Stomach smooth muscle (tissue), 2 donors: ENCODE data around the gene BTG1.

ENCODE experiments used
- H3K27ac ChIP-seq: one replicate; pipeline ENCODE4 v1.7.0; 2013; ENCODE audit warnings: mild to moderate bottlenecking, low read length, inconsistent platforms
- H3K27me3 ChIP-seq, 2 donors: one replicate each; pipeline ENCODE4 v1.7.0; 2013; ENCODE audit warnings: low read length in 2 of 2; ENCODE audit not compliant: insufficient read depth in 2 of 2, control insufficient read depth in 1 of 2
- H3K36me3 ChIP-seq, 2 donors: one replicate each; pipeline ENCODE4 v1.7.0; 2013; ENCODE audit warnings: low read length in 2 of 2; ENCODE audit not compliant: control insufficient read depth in 2 of 2, insufficient read depth in 2 of 2
- H3K4me1 ChIP-seq: one replicate; pipeline ENCODE4 v1.7.0; 2013; ENCODE audit warnings: low read length; ENCODE audit not compliant: control insufficient read depth, insufficient read depth
- H3K4me3 ChIP-seq, 2 donors: one replicate each; pipeline ENCODE4 v1.7.0; 2013; ENCODE audit warnings: low read length in 2 of 2
- H3K9ac ChIP-seq, 2 donors: one replicate each; pipeline ENCODE4 v1.7.0; 2013; ENCODE audit warnings: low read length in 2 of 2, mild to moderate bottlenecking in 1 of 2
- H3K9me3 ChIP-seq, 2 donors: one replicate each; pipeline ENCODE4 v1.7.0; 2013; ENCODE audit warnings: low read length in 2 of 2; ENCODE audit not compliant: control insufficient read depth in 2 of 2
- donor health status: healthy.
- donor health status: Pancreatic carcinoma.

Gene BTG1

DNA sequence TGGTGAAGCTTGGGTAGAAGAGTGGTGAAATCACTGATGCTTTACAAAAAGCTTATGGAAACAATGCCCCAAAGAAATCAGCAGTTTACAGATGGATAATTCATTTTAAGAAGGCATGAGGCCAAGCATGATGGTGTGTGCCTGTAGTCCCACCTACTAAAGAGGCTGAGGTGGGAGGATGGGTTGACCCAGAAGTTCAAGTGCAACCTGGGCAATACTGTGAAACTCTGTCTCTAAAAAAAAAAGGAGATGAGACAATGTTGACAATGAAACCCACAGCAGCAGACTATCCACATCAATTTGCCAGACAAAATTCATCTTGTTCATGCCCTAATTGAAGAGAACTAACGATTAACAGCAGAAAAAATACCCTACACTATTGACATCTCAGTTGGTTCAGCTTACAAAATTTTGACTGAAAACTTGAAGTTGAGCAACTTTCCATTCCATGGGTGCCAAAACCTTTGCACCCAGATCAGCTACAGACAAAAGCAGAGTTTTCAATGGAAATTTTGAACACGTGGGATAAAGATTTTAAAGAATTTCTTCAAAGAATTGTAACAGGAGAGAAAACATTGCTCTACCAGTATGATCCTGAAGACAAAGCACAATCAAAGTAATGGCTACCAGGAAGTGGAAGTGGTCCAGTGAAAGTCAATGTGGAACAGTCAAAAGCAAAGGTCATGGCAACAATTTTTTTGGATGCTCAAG is 26.7 kb downstream of the BTG1 start:
- no peak overlapping the region for H3K27ac ChIP-seq

DNA sequence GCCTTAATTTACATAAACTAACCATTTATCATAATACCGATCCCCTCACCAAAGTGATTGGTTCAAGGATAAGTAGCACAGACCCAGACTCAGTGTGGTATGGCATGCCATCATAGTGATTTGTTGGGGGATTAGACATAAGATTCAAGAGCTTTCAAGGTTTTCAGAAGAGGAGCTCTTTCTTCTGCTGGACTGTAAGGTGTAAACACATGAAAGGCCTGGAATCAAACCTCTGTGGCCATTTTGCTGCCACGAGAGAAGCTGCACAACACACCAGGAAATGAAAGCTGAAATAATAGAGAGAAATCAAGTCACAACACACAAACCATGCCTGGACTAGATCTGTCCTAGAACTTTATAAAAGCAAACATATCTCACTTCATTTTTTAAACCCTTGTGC is 30.8 kb downstream of the BTG1 start:
- Histone ChIP-seq H3K4me1 (no peaks in the 10 kb centered on the region), H3K27ac (no peak overlapping the region), H3K9me3 (peaks cover 0 to 4% of the 10 kb centered on the region in 2 donors), H3K4me3 (no peak overlapping the region), H3K27me3 (no peaks in the 10 kb centered on the region), H3K36me3 (no peaks in the 10 kb centered on the region), H3K9ac (no peak overlapping the region)

More for the DNA sequence above, 26.7 kb downstream of the BTG1 start:
- Histone ChIP-seq H3K27me3 (no peaks in the 10 kb centered on the region), H3K4me3 (no peak overlapping the region), H3K9me3 (peaks cover 4% of the 10 kb centered on the region in 2 donors), H3K4me1 (no peaks in the 10 kb centered on the region), H3K36me3 (no peaks in the 10 kb centered on the region), H3K9ac (no peak overlapping the region)

DNA sequence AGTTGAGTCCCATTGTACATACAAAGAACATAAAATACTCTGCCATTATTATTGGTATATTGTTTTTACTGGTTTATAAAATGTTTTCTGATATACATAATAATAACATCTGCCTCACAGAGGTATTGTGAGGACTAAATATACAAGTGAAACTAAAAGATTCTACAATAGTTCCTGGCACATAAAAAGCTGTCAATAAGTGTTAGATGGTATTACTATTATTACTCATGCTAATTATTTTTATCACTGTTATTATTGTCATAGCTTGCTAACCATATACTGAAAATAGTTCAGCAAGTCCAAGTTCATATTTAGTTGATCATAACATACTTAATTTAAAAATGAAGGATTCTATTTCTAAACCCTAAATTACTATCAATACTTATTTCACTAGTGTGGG is 34.4 kb downstream of the BTG1 start:
- no peaks in the 10 kb centered on the region for H3K9me3 ChIP-seq
- no peak overlapping the region for H3K4me3 ChIP-seq
- H3K27me3 ChIP-seq, result no peaks in the 10 kb centered on the region
- no peaks in the 10 kb centered on the region for H3K4me1 ChIP-seq
- H3K9ac ChIP-seq, result no peak overlapping the region
- no peaks in the 10 kb centered on the region for H3K36me3 ChIP-seq
- no peak overlapping the region for H3K27ac ChIP-seq

DNA sequence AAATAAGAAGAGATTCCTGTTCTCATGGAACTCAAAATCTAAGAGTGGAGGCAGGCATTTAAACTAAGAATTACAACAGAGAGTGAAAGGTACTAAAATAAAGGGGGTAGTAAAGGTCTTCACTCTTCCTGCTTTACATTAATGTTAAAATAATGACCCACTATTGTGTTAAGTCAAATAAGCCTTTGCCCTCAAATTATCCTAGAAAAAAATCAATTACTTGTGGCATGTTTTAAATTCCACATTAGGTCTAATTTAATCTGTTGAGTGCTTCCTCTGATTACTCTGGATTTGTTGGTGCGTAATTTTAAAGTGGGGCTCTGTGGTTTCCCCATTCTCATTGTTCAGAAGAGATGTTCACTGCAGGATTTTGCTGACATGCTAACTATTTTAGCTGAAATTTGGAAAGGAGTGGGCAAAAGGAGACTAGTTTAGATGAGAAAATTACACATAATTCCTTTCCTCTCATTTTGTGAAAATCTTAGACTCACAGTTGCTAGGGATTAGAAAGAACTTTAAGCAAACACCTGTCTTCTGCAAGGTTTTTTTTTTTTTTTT is 35.5 kb downstream of the BTG1 start:
- no peaks in the 10 kb centered on the region for H3K9me3 ChIP-seq
- no peak overlapping the region for H3K9ac ChIP-seq
- H3K27ac ChIP-seq, result no peak overlapping the region
- H3K4me3 ChIP-seq, result no peak overlapping the region
- no peaks in the 10 kb centered on the region for H3K36me3 ChIP-seq
- H3K4me1 ChIP-seq, result no peaks in the 10 kb centered on the region
- H3K27me3 ChIP-seq, result no peaks in the 10 kb centered on the region

DNA sequence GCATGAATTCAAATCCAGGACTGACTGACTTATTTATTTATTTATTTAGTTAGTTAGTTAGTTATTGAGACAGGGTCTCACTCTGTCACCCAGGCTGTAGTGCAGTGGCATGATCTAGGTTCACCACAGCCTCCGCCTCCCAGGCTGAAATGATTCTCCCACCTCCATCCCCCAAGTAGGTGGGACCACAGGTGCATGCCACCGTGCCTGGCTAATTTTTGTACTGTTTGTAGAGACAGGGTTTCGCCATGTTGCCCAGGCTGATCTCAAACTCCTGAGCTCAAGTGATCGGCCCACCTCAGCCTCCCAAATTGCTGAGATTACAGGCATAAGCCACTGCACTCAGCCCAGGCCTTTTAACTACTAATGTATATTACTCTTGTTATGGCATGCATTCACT is 36.0 kb downstream of the BTG1 start:
- Histone ChIP-seq H3K27ac (no peak overlapping the region), H3K4me3 (no peak overlapping the region), H3K9me3 (no peaks in the 10 kb centered on the region), H3K36me3 (no peaks in the 10 kb centered on the region), H3K4me1 (no peaks in the 10 kb centered on the region), H3K27me3 (no peaks in the 10 kb centered on the region), H3K9ac (no peak overlapping the region)

DNA sequence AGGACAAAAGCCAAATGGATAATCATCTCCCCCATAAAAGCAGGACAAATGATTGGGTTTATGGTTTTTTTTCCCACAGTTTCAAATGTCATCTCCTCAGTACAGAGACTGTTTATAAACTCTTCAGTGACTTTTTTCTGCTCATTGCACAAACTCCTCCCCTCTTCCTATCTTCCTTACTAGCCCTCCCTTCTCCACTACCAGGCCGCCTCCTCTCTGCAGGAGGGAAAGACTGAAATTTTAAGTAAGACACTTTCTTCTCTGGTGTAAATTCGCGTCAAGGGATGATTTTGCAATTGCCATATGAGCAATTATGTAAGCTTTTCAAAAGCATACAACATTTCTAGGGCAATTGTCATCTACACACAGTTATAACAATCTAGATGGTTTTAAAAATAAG is 37.0 kb downstream of the BTG1 start:
- H3K9me3 ChIP-seq, result no peaks in the 10 kb centered on the region
- no peaks in the 10 kb centered on the region for H3K4me1 ChIP-seq
- H3K9ac ChIP-seq, result no peak overlapping the region
- no peak overlapping the region for H3K27ac ChIP-seq
- no peak overlapping the region for H3K4me3 ChIP-seq
- H3K36me3 ChIP-seq, result no peaks in the 10 kb centered on the region
- no peaks in the 10 kb centered on the region for H3K27me3 ChIP-seq

DNA sequence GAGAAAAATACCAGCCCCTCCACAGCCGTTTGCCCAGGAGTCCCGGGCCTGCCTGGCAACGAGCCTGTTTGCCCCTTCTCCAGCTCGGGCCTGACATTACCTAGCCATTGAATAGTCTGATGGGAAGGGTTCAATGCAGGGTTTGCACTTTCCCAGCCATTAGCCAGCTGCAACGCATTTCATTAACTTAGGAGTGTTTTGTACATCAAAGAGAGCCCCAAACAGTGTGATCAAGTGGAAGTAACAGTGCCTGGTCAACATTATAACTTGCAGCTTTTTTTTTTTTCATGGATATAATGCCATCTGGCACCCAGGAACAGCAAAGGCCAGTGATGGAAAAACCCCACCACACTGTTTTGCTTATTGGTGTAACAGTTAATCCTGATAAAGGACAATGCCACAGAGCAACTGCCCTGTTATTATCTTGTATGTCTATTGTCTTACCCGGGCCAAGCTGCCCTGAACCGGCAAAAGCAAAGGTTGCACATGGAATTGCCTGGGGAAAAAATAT is 38.0 kb downstream of the BTG1 start:
- Histone ChIP-seq H3K9ac (no peak overlapping the region), H3K36me3 (no peaks in the 10 kb centered on the region), H3K27ac (no peak overlapping the region), H3K27me3 (no peaks in the 10 kb centered on the region), H3K4me1 (no peaks in the 10 kb centered on the region), H3K4me3 (no peak overlapping the region), H3K9me3 (no peaks in the 10 kb centered on the region)

DNA sequence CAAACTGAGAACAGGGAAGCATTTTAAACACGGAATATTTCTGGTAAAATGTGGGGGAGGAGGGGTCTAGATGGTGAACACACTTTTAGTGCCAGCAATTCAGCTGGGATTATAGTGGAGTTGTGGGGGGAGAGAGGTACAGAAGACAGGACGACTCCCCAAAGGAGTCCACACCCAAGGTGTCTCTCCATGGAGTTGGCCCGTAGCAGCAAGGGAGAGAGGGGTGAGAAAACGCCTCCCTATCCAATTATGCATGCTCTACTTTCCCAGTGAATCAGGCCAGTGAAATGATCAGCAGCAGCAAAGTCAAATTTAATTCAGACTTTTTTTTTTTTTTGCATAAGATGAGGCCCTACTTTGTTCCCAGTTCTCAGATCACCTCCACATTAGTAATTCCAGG is 38.6 kb downstream of the BTG1 start:
- Histone ChIP-seq H3K27me3 (no peaks in the 10 kb centered on the region), H3K9me3 (no peaks in the 10 kb centered on the region), H3K4me1 (no peaks in the 10 kb centered on the region), H3K4me3 (no peak overlapping the region), H3K27ac (no peak overlapping the region), H3K9ac (no peak overlapping the region), H3K36me3 (no peaks in the 10 kb centered on the region)

DNA sequence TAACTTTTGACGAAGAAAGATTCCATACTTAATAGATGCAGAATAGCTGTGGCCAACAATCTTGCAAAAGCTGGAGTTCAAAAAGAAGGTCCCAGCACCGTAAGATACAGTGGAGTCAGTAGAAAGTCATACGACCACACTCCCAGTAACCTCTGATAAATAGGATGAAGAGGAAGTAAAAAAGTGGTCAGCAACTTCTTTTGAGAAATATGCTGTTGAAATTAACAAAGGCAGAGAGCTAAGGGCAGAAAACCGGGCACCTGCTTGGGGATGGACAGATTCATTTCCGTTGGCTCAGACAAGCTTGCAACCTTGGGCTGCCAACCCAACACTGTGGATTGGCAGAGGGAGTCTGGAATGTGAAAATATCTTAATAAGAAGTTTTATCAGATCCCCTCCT is 40.0 kb downstream of the BTG1 start:
- H3K4me3 ChIP-seq, result no peak overlapping the region
- no peak overlapping the region for H3K27ac ChIP-seq
- no peaks in the 10 kb centered on the region for H3K9me3 ChIP-seq
- H3K27me3 ChIP-seq, result no peaks in the 10 kb centered on the region
- H3K36me3 ChIP-seq, result no peaks in the 10 kb centered on the region
- no peaks in the 10 kb centered on the region for H3K4me1 ChIP-seq
- H3K9ac ChIP-seq, result no peak overlapping the region

DNA sequence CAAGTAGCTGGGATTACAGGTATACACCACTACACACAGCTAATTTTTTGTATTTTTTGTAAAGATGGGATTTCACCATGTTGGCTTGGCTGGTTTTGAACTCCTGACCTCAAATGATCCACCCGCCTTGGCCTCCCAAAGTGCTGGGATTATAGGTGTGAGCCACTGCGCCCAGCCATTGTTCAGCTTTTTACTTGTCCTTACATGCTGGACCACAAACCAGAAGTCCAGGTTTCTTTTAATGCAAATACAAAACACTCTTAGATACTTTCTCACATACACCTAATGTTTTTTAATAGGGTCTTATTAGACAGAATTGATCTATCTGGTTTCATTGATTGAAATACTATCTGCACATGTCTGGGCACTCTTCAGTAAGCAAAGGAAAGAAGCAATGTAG is 40.5 kb downstream of the BTG1 start:
- H3K27me3 ChIP-seq, result no peaks in the 10 kb centered on the region
- no peaks in the 10 kb centered on the region for H3K9me3 ChIP-seq
- H3K36me3 ChIP-seq, result no peaks in the 10 kb centered on the region
- no peak overlapping the region for H3K4me3 ChIP-seq
- H3K27ac ChIP-seq, result no peak overlapping the region
- no peaks in the 10 kb centered on the region for H3K4me1 ChIP-seq
- no peak overlapping the region for H3K9ac ChIP-seq

DNA sequence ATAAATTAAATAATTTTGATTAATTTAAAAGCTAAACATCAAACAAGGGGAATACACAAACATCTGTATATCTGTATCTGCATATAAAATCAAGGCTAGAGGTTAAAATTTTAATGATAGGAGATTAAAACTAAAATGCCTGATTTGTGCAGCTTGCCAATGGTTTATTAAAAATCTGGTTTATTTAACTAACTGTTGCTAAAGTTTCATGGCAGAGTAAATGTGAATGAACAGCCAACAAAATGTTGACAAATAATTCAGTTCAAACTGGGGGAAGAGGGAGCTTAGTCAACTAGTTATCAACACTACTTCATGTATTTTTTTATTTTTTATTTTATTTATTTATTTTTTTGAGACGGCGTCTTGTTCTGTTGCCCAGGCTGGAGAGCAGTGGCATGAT is 43.0 kb downstream of the BTG1 start:
- Histone ChIP-seq H3K36me3 (no peaks in the 10 kb centered on the region), H3K27me3 (no peaks in the 10 kb centered on the region), H3K4me1 (no peaks in the 10 kb centered on the region), H3K27ac (no peak overlapping the region), H3K4me3 (no peak overlapping the region), H3K9ac (no peak overlapping the region), H3K9me3 (no peaks in the 10 kb centered on the region)
